Peyer's patch (tissue), 4 donors: ENCODE results near the gene SMARCC2.

Experiments
- POLR2A ChIP-seq, 2 donors: fragments of 450-650 bp; IDR thresholded peaks; one replicate each; pipeline ENCODE4 v1.5.1; 2017; ENCODE audit warnings: antibody characterized with exemption in 2 of 2, mild to moderate bottlenecking in 2 of 2, moderate library complexity in 2 of 2
- TF ChIP-seq, protein P1 (sequence below), 6 experiments: fragments of 450-650 bp in 4 of 6; fragments of 200-600 bp in 2 of 6; sonication (generic) in 1 of 6; IDR thresholded peaks; one replicate each; pipeline ENCODE4 v1.5.1; 2017 to 2019; ENCODE audit warnings: antibody characterized with exemption in 6 of 6, mild to moderate bottlenecking in 3 of 6, moderate library complexity in 1 of 6

DNA sequence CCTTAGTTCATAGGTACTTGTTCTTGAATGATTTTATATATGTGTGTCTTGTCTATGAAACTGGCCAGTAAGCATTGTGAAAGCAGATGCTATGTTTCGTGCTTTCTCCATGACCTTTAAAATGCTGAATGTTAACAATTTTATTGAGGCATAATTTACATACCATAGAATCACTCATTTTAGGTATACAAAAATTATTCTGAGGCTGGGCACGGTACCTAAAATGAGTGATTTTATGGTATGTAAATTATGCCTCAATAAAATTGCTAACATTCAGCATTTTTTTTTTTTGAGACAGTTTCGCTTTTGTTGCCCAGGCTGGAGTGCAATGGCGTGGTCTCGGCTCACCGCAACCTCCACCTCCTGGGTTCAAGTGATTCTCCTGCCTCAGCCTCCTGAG, 54.4 kb downstream of the SMARCC2 start:
- TF ChIP-seq, protein P1, sequence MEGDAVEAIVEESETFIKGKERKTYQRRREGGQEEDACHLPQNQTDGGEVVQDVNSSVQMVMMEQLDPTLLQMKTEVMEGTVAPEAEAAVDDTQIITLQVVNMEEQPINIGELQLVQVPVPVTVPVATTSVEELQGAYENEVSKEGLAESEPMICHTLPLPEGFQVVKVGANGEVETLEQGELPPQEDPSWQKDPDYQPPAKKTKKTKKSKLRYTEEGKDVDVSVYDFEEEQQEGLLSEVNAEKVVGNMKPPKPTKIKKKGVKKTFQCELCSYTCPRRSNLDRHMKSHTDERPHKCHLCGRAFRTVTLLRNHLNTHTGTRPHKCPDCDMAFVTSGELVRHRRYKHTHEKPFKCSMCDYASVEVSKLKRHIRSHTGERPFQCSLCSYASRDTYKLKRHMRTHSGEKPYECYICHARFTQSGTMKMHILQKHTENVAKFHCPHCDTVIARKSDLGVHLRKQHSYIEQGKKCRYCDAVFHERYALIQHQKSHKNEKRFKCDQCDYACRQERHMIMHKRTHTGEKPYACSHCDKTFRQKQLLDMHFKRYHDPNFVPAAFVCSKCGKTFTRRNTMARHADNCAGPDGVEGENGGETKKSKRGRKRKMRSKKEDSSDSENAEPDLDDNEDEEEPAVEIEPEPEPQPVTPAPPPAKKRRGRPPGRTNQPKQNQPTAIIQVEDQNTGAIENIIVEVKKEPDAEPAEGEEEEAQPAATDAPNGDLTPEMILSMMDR (IDR thresholded peaks at IDR 0.05): no peak
- TF ChIP-seq POLR2A (IDR thresholded peaks at IDR 0.05): no peak
